Suprapubic skin (tissue), 3 donors: ENCODE results near the gene SLC16A1.

Experiments
- POLR2AphosphoS5 ChIP-seq, 3 donors: sonication (generic); formaldehyde crosslinking; IDR thresholded peaks; one replicate each; pipeline ENCODE4 v1.6.1; 2017; ENCODE audit warnings: antibody characterized with exemption in 3 of 3
- TF ChIP-seq, protein P1 (sequence below), 2 donors: fragments of 200-600 bp in 1 of 2; fragments of 450-650 bp in 1 of 2; sonication (generic) in 1 of 2; IDR thresholded peaks; one replicate each; pipeline ENCODE4 v1.5.1; 2016 to 2019; ENCODE audit warnings: antibody characterized with exemption in 2 of 2, mild to moderate bottlenecking in 1 of 2, moderate library complexity in 1 of 2

DNA sequence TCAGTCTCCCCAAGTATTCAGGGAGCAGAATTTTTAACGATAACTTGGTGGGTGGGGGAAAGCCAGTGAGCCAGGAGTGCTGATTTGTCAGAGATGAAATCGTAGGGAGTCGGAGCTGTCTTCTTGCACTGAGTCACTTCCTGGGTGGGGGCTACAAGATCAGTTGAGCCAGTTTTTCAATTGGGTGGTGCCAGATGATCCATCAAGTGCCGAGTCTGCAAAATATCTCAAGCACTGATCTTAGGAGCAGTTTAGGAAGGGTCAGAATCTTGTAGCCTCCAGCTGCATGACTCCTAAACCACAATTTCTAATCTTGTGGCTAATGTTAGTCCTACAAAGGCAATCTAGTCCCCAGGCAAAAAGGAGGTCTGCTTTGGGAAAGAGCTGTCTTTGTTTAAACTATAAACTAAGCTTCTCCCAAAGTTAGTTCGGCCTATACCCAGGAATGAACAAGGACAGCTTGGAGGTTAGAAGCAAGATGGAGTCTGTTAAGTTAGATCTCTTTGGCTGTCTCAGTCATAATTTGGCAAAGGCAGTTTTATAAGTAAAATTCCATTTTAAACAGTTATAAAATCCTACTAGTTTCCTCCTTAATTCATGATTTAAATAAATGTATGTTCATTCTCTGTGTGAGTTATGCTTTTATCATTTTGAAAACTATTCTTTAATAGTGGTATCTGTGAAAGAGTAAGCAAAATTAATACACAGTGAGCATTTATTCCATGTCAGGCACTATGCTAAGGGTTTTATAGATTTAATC lies 51.7 kb downstream of the SLC16A1 start:
- TF ChIP-seq, protein P1, sequence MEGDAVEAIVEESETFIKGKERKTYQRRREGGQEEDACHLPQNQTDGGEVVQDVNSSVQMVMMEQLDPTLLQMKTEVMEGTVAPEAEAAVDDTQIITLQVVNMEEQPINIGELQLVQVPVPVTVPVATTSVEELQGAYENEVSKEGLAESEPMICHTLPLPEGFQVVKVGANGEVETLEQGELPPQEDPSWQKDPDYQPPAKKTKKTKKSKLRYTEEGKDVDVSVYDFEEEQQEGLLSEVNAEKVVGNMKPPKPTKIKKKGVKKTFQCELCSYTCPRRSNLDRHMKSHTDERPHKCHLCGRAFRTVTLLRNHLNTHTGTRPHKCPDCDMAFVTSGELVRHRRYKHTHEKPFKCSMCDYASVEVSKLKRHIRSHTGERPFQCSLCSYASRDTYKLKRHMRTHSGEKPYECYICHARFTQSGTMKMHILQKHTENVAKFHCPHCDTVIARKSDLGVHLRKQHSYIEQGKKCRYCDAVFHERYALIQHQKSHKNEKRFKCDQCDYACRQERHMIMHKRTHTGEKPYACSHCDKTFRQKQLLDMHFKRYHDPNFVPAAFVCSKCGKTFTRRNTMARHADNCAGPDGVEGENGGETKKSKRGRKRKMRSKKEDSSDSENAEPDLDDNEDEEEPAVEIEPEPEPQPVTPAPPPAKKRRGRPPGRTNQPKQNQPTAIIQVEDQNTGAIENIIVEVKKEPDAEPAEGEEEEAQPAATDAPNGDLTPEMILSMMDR (IDR thresholded peaks at IDR 0.05) = no peak
- TF ChIP-seq POLR2AphosphoS5 (IDR thresholded peaks at IDR 0.05) = no peak
